ENCODE data around the gene SPIB.

DNA sequence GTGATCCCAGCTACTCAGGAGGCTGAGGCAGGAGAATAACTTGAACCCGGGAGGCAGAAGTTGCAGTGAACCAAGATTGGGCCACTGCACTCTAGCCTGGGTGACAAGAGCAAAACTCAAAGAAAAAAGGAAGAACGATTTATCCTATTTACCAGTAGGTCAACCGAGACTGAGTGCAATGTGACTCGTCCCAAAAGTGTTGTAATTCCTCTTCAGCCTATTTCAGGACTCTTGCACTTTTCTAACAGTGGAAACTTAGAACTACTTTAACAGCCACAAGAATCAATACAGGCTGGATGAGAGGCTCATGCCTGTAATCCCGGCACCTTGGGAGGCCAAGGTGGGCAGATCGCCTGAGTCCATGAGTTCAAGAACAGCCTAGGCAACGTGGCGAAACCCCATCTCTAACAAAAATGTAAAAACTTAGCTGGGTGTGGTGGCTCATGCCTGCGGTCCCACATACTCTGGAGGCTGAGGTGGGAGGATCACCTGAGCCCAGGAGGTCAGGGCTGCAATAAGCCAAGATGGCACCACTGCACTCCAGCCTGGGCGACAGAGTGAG, 46.7 kb upstream of the SPIB start:
- TF ChIP-seq, protein P1, sequence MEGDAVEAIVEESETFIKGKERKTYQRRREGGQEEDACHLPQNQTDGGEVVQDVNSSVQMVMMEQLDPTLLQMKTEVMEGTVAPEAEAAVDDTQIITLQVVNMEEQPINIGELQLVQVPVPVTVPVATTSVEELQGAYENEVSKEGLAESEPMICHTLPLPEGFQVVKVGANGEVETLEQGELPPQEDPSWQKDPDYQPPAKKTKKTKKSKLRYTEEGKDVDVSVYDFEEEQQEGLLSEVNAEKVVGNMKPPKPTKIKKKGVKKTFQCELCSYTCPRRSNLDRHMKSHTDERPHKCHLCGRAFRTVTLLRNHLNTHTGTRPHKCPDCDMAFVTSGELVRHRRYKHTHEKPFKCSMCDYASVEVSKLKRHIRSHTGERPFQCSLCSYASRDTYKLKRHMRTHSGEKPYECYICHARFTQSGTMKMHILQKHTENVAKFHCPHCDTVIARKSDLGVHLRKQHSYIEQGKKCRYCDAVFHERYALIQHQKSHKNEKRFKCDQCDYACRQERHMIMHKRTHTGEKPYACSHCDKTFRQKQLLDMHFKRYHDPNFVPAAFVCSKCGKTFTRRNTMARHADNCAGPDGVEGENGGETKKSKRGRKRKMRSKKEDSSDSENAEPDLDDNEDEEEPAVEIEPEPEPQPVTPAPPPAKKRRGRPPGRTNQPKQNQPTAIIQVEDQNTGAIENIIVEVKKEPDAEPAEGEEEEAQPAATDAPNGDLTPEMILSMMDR (IDR thresholded peaks at IDR 0.05) = no peak
- TF ChIP-seq EZH2phosphoT487 (IDR thresholded peaks at IDR 0.05) (no peak), EZH2 (IDR thresholded peaks at IDR 0.05) (no peak)

Data from neural progenitor cell (in vitro differentiated cells).